Common myeloid progenitor, CD34-positive (primary cell): ENCODE measurements around the gene TDRD9.
A peak's percentile ranks its signal among the peaks of the same experiment; 100 is the strongest.
"Not testable (repeated sequence)": the region's sequence is repeated elsewhere in the genome, so short reads cannot be mapped to it uniquely, and the experiment has no call there.

Experiments used
- CTCF ChIA-PET: fragments of 350-600 bp; sonication (Branson Sonifier 250); formaldehyde crosslinking; loops from one replicate; lab custom pipeline; 2021; ENCODE audit warnings: antibody characterized with exemption; lab: Charles Lee
- POLR2A ChIA-PET: fragments of 350-600 bp; sonication (Branson Sonifier 250); formaldehyde crosslinking; loops from one replicate; lab custom pipeline; 2021; ENCODE audit warnings: antibody characterized with exemption; lab: Charles Lee
- DNase-seq, 3 donors: peaks; one replicate each; pipeline versions ENCODE4 v3.0.0 to v3.0.0-alpha.2; 2013
- H3K27ac ChIP-seq, 2 experiments: 1 replicate in 1 of 2; 2 replicates in 1 of 2; pipeline ENCODE4 v1.7.0; 2013; ENCODE audit warnings: inconsistent platforms in 2 of 2, low read length in 2 of 2, mild to moderate bottlenecking in 2 of 2, low read depth in 1 of 2, moderate library complexity in 1 of 2; ENCODE audit not compliant: severe bottlenecking in 2 of 2, insufficient read depth in 1 of 2, poor library complexity in 1 of 2
- H3K27me3 ChIP-seq, 5 experiments: replicated peaks in 2 of 5; 1 replicate in 3 of 5; 2 replicates in 2 of 5; pipeline versions ENCODE4 v1.6.1 to v1.7.0; 2013; ENCODE audit warnings: low read length in 4 of 5, mild to moderate bottlenecking in 2 of 5, moderate library complexity in 2 of 5, inconsistent platforms in 1 of 5; ENCODE audit not compliant: insufficient read depth in 5 of 5, control insufficient read depth in 4 of 5
- H3K36me3 ChIP-seq, 4 experiments: 1 replicate in 2 of 4; 2 replicates in 2 of 4; pipeline versions ENCODE4 v1.6.1 to v1.7.0; 2013; ENCODE audit warnings: low read length in 3 of 4, control low read depth in 1 of 4, mild to moderate bottlenecking in 1 of 4; ENCODE audit not compliant: control insufficient read depth in 4 of 4, insufficient read depth in 4 of 4
- H3K4me1 ChIP-seq, 4 experiments: 1 replicate in 3 of 4; 2 replicates in 1 of 4; pipeline versions ENCODE4 v1.6.1 to v1.7.1; 2013; ENCODE audit warnings: low read length in 3 of 4, mild to moderate bottlenecking in 3 of 4, control low read depth in 1 of 4, inconsistent platforms in 1 of 4, moderate library complexity in 1 of 4; ENCODE audit not compliant: control insufficient read depth in 4 of 4, insufficient read depth in 4 of 4; ENCODE audit errors: control extremely low read depth in 1 of 4
- H3K4me3 ChIP-seq, 7 experiments: 1 replicate in 4 of 7; 2 replicates in 3 of 7; pipeline versions ENCODE4 v1.5.1 to v1.7.0; 2013; ENCODE audit warnings: mild to moderate bottlenecking in 7 of 7, low read length in 6 of 7, moderate library complexity in 6 of 7, inconsistent platforms in 2 of 7, low read depth in 2 of 7, control low read depth in 1 of 7; ENCODE audit not compliant: insufficient read depth in 4 of 7, control insufficient read depth in 1 of 7; ENCODE audit errors: extremely low read depth in 1 of 7
- H3K9me3 ChIP-seq, 5 experiments: 1 replicate in 4 of 5; 2 replicates in 1 of 5; pipeline versions ENCODE4 v1.6.1 to v1.7.1; 2013; ENCODE audit warnings: low read length in 4 of 5, mild to moderate bottlenecking in 2 of 5, inconsistent platforms in 1 of 5, low read depth in 1 of 5, moderate library complexity in 1 of 5; ENCODE audit not compliant: control insufficient read depth in 4 of 5, insufficient read depth in 2 of 5; ENCODE audit errors: control extremely low read depth in 1 of 5
- WGBS: methylation state at CpG from one replicate; pipeline ENCODE4 v1.1.5; 2013; ENCODE audit not compliant: insufficient coverage; 5-methylcytosine and 5-hydroxymethylcytosine counted together

TDRD9 gene

DNA sequence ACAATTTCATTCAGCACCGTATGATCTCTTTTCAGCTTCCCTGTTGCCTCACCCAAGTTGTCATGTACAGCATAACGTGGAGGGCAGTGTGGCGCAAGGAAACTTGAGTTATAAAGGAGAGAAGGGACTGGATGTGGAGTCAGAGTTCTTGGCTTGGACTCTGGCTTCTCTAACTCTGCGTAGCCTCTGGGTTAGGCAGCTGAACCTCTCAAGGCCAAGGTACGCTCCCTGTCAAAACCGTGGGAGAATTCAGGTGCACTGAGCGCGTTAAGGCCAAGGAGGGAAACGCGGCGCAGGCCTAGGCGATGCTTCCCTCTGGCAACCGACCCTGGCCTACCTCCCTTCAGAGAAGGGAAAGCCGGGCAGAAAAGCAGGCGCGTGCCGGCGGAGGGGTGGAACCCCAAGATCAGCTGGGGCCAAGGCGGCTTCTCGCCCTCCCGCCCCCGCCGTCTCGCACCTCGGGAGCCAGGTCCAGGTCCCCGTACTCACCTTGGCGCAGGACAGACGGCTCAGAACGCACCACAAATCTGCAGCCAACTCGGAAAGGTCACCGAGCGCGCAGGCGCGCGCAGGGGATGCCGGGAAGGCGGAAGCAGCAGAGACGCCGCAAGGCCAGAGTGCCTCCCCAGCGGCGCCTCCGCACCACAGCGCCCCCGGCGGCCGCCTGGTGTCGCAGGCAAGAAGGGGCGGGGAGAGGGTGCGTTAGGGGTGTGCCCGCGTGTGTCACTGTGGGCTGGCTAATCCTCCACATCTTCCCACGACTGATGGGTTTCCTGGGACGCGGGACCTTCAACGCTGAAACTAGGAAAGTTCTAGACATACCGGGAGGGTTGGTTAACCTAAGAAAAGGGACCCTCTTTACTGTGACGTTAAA, 7.0 kb upstream of the TDRD9 start:
- Histone ChIP-seq H3K9me3 (no peaks in the 10 kb centered on the region), H3K27ac (peak overlapping the region; percentile 84 to 91), H3K4me3 (peak overlapping the region; percentile 78 to 96 (median 85)), H3K36me3 (peaks cover 0 to 16% (median 11%) of the 10 kb centered on the region in 4 experiments), H3K4me1 (peaks cover 3 to 50% (median 29%) of the 10 kb centered on the region in 4 experiments), H3K27me3 (no peaks in the 10 kb centered on the region)
- ChIA-PET CTCF (interaction anchor here (0.6 to 4.6 kb wide), 11 partner anchors 11 to 743 kb away, joined by 3 to 19 read pairs (median 4); no protein-coding TSS in a partner anchor), POLR2A (interaction anchor here (0.7 kb wide), 1 partner anchor 21 kb away, joined by 3 read pairs; the partner anchor contains the start of gene RD3L)
- WGBS, result under 1% methylated on average over 47 of the region's 58 CpGs
- DNase-seq, result peak; percentile 91 to 95 (median 94)

DNA sequence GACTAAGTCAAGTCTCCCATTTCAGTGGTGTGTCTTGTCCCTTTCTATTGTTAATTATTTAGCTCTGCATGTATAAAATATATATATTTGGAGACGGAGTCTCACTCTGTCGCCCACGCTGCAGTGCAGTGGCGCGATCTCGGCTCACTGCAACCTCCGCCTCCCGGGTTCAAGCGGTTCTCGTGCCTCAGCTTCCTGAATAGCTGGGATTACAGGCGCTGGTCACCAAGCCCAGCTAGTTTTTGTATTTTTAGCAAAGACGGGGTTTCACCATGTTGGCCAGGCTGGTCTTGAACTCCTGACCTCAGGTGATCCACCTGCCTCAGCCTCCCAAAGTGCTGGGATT, 6.4 kb upstream of the TDRD9 start:
- H3K27me3 ChIP-seq, POLR2A ChIA-PET, H3K27ac ChIP-seq, H3K9me3 ChIP-seq, DNase-seq: not testable (repeated sequence)
- H3K36me3 ChIP-seq, result peaks cover 0 to 13% (median 7%) of the 10 kb centered on the region in 4 experiments
- peaks cover 3 to 50% (median 29%) of the 10 kb centered on the region in 4 experiments for H3K4me1 ChIP-seq
- CTCF ChIA-PET, result interaction anchor here (0.6 to 4.6 kb wide), 5 partner anchors 12 to 78 kb away, joined by 3 to 19 read pairs (median 5); no protein-coding TSS in a partner anchor
- WGBS, result 79% methylated on average over 11 of the region's 12 CpGs
- peak overlapping the region in 6 of 7 experiments; percentile 44 to 96 (median 84) for H3K4me3 ChIP-seq

- Histone ChIP-seq H3K9me3 (peaks cover 0 to 9% (median 2%) of the 10 kb centered on the region in 5 experiments), H3K27ac (peak overlapping the region; percentile 72 to 83), H3K4me3 (peak overlapping the region in 4 of 7 experiments; percentile 19 to 49 (median 42)), H3K36me3 (no peaks in the 10 kb centered on the region), H3K4me1 (peaks cover 3 to 50% (median 29%) of the 10 kb centered on the region in 4 experiments), H3K27me3 (no peaks in the 10 kb centered on the region)
- WGBS, result no CpG with 5 or more reads among the region's 6 CpGs
- ChIA-PET CTCF (interaction anchor here (1.7 to 2.1 kb wide), 2 partner anchors 18 to 21 kb away, joined by 4 to 8 read pairs; partner anchors contain the start of gene RD3L), POLR2A (interaction anchor here (0.7 kb wide), 2 partner anchors 11 to 22 kb away, joined by 3 to 5 read pairs; no protein-coding TSS in a partner anchor)
- peak; percentile 80 to 96 (median 92) for DNase-seq
Measured at GRCh38 chr14:103923863-103924262, 4.4 kb upstream of the TDRD9 start.

- Histone ChIP-seq H3K4me3 (no peak overlapping the region), H3K36me3 (no peaks in the 10 kb centered on the region), H3K27me3 (no peaks in the 10 kb centered on the region), H3K27ac (no peak overlapping the region), H3K9me3 (peaks cover 0 to 9% (median 2%) of the 10 kb centered on the region in 5 experiments), H3K4me1 (peaks cover 3 to 45% (median 31%) of the 10 kb centered on the region in 4 experiments)
- peak; percentile 7 to 58 (median 43) for DNase-seq
- CTCF ChIA-PET, result interaction anchor here (1.2 to 2.6 kb wide), 4 partner anchors 11 to 38 kb away, joined by 3 to 9 read pairs (median 4); partner anchors contain the start of gene RD3L
- POLR2A ChIA-PET, result interaction anchor here (0.6 kb wide), 1 partner anchor 100 kb away, joined by 4 read pairs; no protein-coding TSS in a partner anchor
- 53% methylated on average over 5 of the region's 5 CpGs for WGBS
Measured at GRCh38 chr14:103925316-103925715, 2.9 kb upstream of the TDRD9 start.

GRCh38 chr14:103927566-103927965, 690 bp upstream of the TDRD9 start:
- Histone ChIP-seq H3K27ac (no peak overlapping the region), H3K9me3 (peaks cover 0 to 9% (median 2%) of the 10 kb centered on the region in 5 experiments), H3K4me3 (no peak overlapping the region), H3K36me3 (no peaks in the 10 kb centered on the region), H3K4me1 (peaks cover 3 to 49% (median 36%) of the 10 kb centered on the region in 4 experiments), H3K27me3 (no peaks in the 10 kb centered on the region)
- WGBS, result 98% methylated on average over 9 of the region's 18 CpGs
- POLR2A ChIA-PET, result no interaction called here
- CTCF ChIA-PET, result interaction anchor here (1.3 to 2.6 kb wide), 3 partner anchors 10 to 24 kb away, joined by 3 to 9 read pairs (median 9); partner anchors contain the start of gene RD3L
- DNase-seq, result no peak

- DNase-seq, result no peak
- no peak overlapping the region for H3K27ac ChIP-seq
- WGBS, result 91% methylated on average over 12 of the region's 14 CpGs
- H3K9me3 ChIP-seq, result peaks cover 0 to 9% (median 2%) of the 10 kb centered on the region in 5 experiments
- peaks cover 0 to 49% (median 25%) of the 10 kb centered on the region in 4 experiments for H3K4me1 ChIP-seq
- H3K27me3 ChIP-seq, result no peaks in the 10 kb centered on the region
- H3K36me3 ChIP-seq, result no peaks in the 10 kb centered on the region
- H3K4me3 ChIP-seq, result no peak overlapping the region
- ChIA-PET POLR2A (no interaction called here), CTCF (interaction anchor here (0.8 to 2.4 kb wide), 2 partner anchors 11 to 1762 kb away, joined by 3 to 8 read pairs; partner anchors contain the start of gene RD3L)
Measured at GRCh38 chr14:103930051-103930604, 1.9 kb downstream of the TDRD9 start.
